Adrenal gland (tissue), 5 donors: ENCODE data around the gene AK8.

ENCODE experiments used
- CTCF ChIP-seq, 6 experiments: fragments of 450-650 bp in 4 of 6; fragments of 200-600 bp in 2 of 6; sonication (generic) in 1 of 6; IDR thresholded peaks; 1 replicate in 5 of 6; 2 replicates in 1 of 6; pipeline versions ENCODE4 v1.5.1 to v1.8.0; 2016 to 2021; ENCODE audit warnings: antibody characterized with exemption in 6 of 6, mild to moderate bottlenecking in 2 of 6, moderate library complexity in 1 of 6
- POLR2A ChIP-seq, 2 donors: fragments of 450-650 bp; IDR thresholded peaks; one replicate each; pipeline ENCODE4 v1.6.1; 2017; ENCODE audit warnings: antibody characterized with exemption in 2 of 2, mild to moderate bottlenecking in 2 of 2, moderate library complexity in 1 of 2
- donor health status: DM: no; HTN: no; CAD: no.

DNA sequence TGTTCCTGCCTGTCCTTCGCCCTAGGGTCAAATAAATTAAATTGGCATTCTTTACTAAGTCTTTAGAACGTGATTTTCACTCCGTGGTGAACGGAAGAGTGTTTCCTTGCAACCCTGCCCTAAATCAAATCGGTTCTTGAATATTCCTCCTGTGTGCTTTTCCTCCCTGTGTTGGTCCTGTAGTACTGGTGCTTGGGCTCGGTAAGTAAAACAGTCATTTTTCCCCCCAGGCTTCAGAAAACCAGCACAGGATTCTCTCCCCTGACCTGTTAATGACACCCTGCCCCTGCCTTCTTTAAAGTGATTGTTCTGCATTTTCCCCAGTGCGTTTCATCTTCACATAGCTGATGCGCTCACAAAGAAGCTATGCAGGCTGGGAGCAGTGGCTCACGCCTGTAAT is 96.0 kb downstream of the AK8 start:
- TF ChIP-seq CTCF (IDR thresholded peaks at IDR 0.05) (no peak), POLR2A (IDR thresholded peaks at IDR 0.05) (no peak)
